HEK293T (cell line): ENCODE measurements around the gene SKOR2.

Experiments used
- CTCF ChIA-PET: fragments of 350-600 bp; formaldehyde crosslinking; extraction: SDS; loops from one replicate; lab custom pipeline; 2021; ENCODE audit warnings: antibody characterized with exemption, inconsistent platforms; lab: Yijun Ruan, JAX
- POLR2A ChIA-PET: fragments of 350-600 bp; formaldehyde crosslinking; extraction: SDS; loops from one replicate; lab custom pipeline; 2020; ENCODE audit warnings: antibody characterized with exemption, inconsistent platforms; lab: Yijun Ruan, JAX
- DNase-seq: peaks from one replicate; pipeline ENCODE4 v3.0.0; 2012; ENCODE audit warnings: mixed read lengths; ENCODE audit errors: extremely low spot score
- ARNT ChIP-seq: fragments of 450-650 bp; IDR thresholded peaks from 2 replicates; pipeline ENCODE4 v1.6.1; 2017; ENCODE audit warnings: mild to moderate bottlenecking
- BHLHE40 ChIP-seq: fragments of 450-650 bp; IDR thresholded peaks from 2 replicates; pipeline ENCODE4 v1.6.1; 2016; ENCODE audit warnings: mild to moderate bottlenecking, moderate library complexity, borderline replicate concordance
- CTBP1 ChIP-seq: fragments of 450-650 bp; IDR thresholded peaks from 2 replicates; pipeline ENCODE4 v1.6.1; 2016; ENCODE audit warnings: borderline replicate concordance
- ELF4 ChIP-seq: fragments of 450-650 bp; IDR thresholded peaks from 2 replicates; pipeline ENCODE4 v1.6.1; 2017; ENCODE audit warnings: antibody characterized with exemption
- FOXA1 ChIP-seq: fragments of 450-650 bp; IDR thresholded peaks from 2 replicates; pipeline ENCODE4 v1.6.1; 2016; ENCODE audit warnings: mild to moderate bottlenecking
- FOXK2 ChIP-seq: fragments of 450-650 bp; IDR thresholded peaks from 2 replicates; pipeline ENCODE4 v1.6.1; 2016; ENCODE audit warnings: mild to moderate bottlenecking
- FOXM1 ChIP-seq: fragments of 450-650 bp; IDR thresholded peaks from 2 replicates; pipeline ENCODE4 v1.6.1; 2017; ENCODE audit warnings: mild to moderate bottlenecking, borderline replicate concordance
- HDGF ChIP-seq: fragments of 450-650 bp; IDR thresholded peaks from 2 replicates; pipeline ENCODE4 v1.6.1; 2017; ENCODE audit warnings: antibody characterized with exemption, borderline replicate concordance
- L3MBTL2 ChIP-seq: fragments of 450-650 bp; conservative IDR thresholded peaks from 2 replicates; pipeline ENCODE4 v1.6.1; 2016; ENCODE audit warnings: mild to moderate bottlenecking
- LEF1 ChIP-seq: fragments of 450-650 bp; IDR thresholded peaks from 2 replicates; pipeline ENCODE4 v1.6.1; 2017; ENCODE audit warnings: mild to moderate bottlenecking, borderline replicate concordance
- NFRKB ChIP-seq: fragments of 450-650 bp; IDR thresholded peaks from 2 replicates; pipeline ENCODE4 v1.6.1; 2016; ENCODE audit warnings: mild to moderate bottlenecking, moderate library complexity
- SP1 ChIP-seq: fragments of 450-650 bp; IDR thresholded peaks from 2 replicates; pipeline ENCODE4 v1.6.1; 2017
- SUZ12 ChIP-seq: fragments of 450-650 bp; IDR thresholded peaks from 2 replicates; pipeline ENCODE4 v1.6.1; 2016; ENCODE audit warnings: mild to moderate bottlenecking
- TARDBP ChIP-seq: fragments of 450-650 bp; IDR thresholded peaks from 2 replicates; pipeline ENCODE4 v1.6.1; 2016
- ZNF384 ChIP-seq: fragments of 450-650 bp; IDR thresholded peaks from 2 replicates; pipeline ENCODE4 v1.6.1; 2016
- TF ChIP-seq, protein P1 (sequence below): fragments of 450-650 bp; IDR thresholded peaks from 2 replicates; pipeline ENCODE4 v1.6.1; 2016

Gene SKOR2

DNA sequence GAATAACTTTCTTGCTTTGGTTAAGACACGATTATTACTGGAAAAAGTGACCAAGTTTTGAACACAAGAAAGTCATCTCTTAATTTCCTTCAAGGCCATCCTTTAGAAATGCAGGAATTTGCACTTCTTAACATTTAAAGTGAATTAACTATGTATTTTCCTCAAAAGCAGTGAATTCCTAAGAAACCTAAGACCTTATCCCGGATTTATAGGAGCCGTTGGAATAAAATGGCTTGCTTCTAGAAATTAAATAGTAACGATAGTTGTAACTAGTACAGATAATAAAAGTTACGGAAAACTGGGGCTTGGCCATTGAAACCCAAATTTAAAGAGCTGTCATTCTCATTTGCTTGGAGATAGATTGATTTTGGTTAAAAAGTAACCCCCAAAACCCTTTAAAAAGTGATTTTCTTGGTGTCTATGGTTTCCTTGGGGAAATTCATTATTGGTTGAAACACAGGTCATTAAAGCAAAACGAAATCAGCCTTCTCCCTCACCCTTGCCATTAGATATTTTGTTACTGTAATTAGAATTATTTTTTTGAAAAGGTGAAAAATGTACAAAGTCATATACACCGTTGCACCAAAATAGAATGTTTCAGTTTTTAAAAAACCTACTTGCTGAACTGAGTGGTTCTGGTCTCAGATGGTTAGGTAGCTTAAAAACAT lies 2.0 kb downstream of the SKOR2 start:
- CTCF ChIA-PET = no interaction called here
- TF ChIP-seq CTBP1 (no peak), FOXA1 (no peak), ARNT (no peak), SP1 (no peak), SUZ12 (no peak), FOXM1 (no peak), HDGF (no peak), ELF4 (no peak), ZNF384 (no peak)
- POLR2A ChIA-PET = no interaction called here
- no peak for DNase-seq

DNA sequence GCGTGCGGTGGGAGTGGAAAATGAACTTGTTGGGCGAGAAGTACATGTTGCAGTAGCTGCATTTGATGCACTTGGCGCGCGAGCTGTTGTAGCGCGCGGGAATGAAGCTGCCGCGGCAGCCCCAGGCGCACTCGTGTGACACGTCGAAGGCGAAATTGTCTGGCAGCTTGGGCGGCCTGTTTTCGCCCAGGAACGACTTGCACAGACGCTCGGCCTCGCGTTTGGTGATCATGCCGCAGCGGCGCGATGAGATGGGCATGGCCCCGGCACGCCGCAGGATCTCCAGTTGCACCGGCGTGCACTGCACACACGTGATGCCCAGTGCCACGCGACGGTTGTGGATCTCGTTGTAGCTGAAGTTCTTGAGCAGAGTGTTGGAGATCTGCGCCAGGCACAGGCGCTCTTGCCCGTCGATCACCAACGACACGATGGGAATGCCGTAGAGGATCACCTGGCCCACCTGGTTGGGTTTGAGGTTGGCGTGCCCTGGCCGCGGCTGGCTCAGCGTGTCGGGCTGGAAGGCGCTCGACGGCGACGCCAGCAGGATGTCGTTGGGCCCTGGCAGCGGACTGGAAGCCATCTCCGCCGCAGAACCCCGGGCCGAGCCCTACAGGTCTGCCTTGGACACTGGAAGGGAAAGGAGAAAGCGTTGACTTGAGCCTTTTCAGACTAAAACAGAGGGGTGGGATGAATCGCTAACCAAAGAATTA lies 2.7 kb downstream of the SKOR2 start:
- ChIA-PET CTCF (no interaction called here), POLR2A (no interaction called here)
- TF ChIP-seq LEF1 (no peak), ZNF384 (no peak), CTBP1 (no peak), FOXA1 (no peak), HDGF (no peak), FOXM1 (no peak)
- DNase-seq = no peak

DNA sequence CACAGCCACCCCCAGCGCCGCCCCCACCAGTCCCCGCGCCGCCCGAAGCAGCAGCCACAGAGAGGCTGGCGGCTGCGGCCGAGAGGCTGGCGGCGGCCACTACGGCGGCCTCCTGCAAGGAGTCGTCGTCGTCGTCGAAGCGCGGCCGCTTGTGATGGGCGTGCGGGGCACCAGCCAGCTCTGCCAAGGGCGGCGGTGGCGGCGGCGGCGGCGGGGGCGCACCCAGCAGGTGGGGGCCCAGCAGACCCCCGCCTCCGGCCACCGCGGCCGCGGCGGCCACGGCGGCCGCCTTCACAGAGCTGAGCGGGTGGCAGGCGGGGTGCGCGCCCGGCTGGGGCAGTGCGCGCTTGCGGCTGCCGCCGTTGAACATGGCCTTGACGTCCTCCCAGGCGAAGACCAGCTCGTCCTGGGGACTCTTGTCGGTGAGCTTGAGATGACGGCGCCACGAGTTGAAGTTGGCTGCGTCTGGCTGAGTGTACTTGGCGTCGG lies 3.3 kb downstream of the SKOR2 start:
- CTCF ChIA-PET = no interaction called here
- no peak for DNase-seq
- TF ChIP-seq NFRKB (no peak), TARDBP (no peak), FOXK2 (no peak), BHLHE40 (no peak)
- POLR2A ChIA-PET = no interaction called here

DNA sequence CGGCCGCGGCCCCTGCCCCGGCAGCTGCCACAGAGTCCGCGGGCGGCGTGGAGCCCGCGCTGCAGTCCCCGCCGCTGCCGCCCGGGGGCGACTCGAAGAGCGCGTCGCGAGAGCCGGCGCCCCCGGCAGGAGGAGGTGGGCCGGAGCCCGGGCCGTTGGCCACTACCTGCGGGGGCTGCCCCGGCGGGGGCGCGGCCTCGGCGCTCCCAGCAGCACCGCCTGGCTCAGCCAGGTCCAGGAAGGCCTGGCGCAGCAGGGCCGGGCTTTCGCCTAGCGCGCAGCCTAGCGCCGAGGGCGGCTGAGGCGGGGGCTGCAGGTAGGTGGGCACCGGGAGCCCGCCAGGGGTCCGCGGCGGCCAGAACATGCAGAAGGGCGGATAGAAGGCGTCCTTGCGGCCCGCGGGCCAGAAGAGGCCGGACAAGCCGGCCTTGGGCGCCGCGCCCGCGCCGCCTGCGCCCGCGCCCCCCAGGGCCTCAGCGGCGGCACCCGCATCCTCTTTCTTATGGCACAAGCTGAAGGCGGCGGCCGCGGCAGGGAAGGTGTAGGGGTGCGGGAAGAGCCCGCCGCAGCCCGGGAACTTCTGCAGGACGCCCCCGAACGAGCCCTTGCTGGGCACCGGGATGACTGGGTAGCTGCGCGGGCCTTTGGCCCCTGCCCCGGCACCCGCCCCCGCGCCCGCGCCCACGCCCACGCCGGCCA lies 3.9 kb downstream of the SKOR2 start:
- TF ChIP-seq ELF4 = no peak
- no peak for TF ChIP-seq LEF1
- TF ChIP-seq ZNF384 = no peak
- TF ChIP-seq FOXM1 = no peak
- no peak for TF ChIP-seq SP1
- TF ChIP-seq HDGF = no peak
- TF ChIP-seq FOXK2 = no peak
- no peak for TF ChIP-seq BHLHE40
- TF ChIP-seq FOXA1 = no peak
- TF ChIP-seq SUZ12 = no peak
- no peak for TF ChIP-seq CTBP1
- TF ChIP-seq NFRKB = no peak
- TF ChIP-seq, protein P1, sequence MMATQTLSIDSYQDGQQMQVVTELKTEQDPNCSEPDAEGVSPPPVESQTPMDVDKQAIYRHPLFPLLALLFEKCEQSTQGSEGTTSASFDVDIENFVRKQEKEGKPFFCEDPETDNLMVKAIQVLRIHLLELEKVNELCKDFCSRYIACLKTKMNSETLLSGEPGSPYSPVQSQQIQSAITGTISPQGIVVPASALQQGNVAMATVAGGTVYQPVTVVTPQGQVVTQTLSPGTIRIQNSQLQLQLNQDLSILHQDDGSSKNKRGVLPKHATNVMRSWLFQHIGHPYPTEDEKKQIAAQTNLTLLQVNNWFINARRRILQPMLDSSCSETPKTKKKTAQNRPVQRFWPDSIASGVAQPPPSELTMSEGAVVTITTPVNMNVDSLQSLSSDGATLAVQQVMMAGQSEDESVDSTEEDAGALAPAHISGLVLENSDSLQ = no peak
- TF ChIP-seq ARNT = no peak
- no peak for TF ChIP-seq TARDBP
- TF ChIP-seq L3MBTL2 = no peak
- CTCF ChIA-PET = no interaction called here
- POLR2A ChIA-PET = no interaction called here
- DNase-seq = no peak

DNA sequence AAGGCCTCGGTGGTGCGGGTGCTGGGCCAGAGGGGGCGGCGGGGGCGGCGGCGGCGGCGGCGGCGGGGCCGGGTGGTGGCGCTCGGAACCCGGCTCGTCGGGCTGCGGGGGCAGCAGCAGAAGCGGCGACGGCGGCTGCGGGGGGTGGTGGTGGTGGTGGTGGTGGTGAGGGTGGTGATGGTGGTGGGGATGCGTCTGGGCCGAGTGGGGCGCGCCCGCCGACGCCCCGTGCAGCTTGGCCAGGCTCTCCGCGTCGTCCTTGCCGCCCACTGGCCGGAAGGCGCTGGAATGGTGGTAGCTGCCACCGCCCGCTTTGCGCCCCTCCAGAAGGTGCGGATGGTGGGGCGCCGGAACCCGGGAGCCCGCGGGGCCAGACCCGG lies 4.4 kb downstream of the SKOR2 start:
- no peak for DNase-seq
- TF ChIP-seq HDGF = no peak
- no peak for TF ChIP-seq L3MBTL2
- no peak for TF ChIP-seq FOXA1
- no peak for TF ChIP-seq TARDBP
- no peak for TF ChIP-seq ELF4
- no peak for TF ChIP-seq NFRKB
- TF ChIP-seq FOXK2 = no peak
- no peak for TF ChIP-seq SP1
- no peak for TF ChIP-seq FOXM1
- TF ChIP-seq, protein P1 = no peak
- no peak for TF ChIP-seq ZNF384
- TF ChIP-seq LEF1 = no peak
- no peak for TF ChIP-seq BHLHE40
- no peak for TF ChIP-seq ARNT
- TF ChIP-seq CTBP1 = no peak
- no peak for TF ChIP-seq SUZ12
- ChIA-PET CTCF (no interaction called here), POLR2A (no interaction called here)

DNA sequence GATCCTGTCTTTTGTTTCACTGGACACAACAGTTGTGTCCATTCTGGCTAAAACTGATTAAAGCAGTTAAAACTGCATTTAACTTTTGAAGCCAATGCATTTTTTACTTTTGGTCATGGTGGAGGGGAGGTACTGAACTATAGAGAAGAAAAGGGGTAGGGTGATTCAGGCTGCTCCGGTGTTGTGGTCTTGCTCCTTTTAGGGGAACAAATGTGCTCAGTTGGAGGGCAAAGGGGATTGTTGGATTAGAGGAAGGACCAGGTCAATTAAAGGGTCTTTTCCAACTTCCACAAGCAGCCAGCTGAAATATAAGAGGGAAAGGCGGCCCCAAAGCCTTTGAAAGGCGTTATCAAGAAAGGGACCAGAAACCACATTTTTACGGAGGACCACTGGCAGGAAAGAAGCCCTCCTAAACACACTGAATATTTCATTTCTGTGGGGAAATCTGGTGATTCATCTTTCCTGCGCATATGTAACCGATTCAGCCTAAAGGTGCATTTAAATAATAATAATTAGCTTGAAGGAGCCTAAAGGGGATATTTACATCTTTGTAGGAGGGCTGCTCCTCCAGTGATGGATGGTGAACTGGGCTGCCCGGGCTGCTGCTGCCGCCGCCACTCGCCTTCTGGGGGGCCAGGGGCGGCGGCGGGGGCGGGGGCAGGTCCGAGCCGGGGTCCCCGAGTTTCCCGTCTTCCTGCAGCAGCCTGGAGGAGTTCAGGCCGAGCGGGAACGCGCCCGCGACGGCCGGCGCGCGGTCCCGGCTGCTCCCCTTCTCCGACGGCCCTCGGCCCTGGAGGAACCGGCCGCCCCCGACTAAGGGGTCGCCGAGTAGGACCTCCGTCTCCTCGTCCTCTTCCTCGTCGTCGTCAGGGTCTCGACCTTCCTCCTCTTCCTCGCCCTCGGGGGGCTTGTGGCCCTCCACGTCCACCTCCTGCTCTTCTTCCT lies 5.2 kb downstream of the SKOR2 start:
- TF ChIP-seq ZNF384 (no peak), FOXK2 (no peak), LEF1 (no peak), NFRKB (no peak), HDGF (no peak), FOXA1 (no peak), ELF4 (no peak), SUZ12 (no peak)
- DNase-seq = no peak
- ChIA-PET CTCF (no interaction called here), POLR2A (no interaction called here)
